ENCODE measurements around the gene HAT1.

- TF ChIP-seq, protein P1, sequence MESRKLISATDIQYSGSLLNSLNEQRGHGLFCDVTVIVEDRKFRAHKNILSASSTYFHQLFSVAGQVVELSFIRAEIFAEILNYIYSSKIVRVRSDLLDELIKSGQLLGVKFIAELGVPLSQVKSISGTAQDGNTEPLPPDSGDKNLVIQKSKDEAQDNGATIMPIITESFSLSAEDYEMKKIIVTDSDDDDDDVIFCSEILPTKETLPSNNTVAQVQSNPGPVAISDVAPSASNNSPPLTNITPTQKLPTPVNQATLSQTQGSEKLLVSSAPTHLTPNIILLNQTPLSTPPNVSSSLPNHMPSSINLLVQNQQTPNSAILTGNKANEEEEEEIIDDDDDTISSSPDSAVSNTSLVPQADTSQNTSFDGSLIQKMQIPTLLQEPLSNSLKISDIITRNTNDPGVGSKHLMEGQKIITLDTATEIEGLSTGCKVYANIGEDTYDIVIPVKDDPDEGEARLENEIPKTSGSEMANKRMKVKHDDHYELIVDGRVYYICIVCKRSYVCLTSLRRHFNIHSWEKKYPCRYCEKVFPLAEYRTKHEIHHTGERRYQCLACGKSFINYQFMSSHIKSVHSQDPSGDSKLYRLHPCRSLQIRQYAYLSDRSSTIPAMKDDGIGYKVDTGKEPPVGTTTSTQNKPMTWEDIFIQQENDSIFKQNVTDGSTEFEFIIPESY (IDR thresholded peaks at IDR 0.05) = no peak
- TF ChIP-seq CTCF (IDR thresholded peaks at IDR 0.05; ENCODE audit: low read depth, low read length, missing input control) = no peak
- TF ChIP-seq FOXA1 (IDR thresholded peaks at IDR 0.05) = no peak
- no peak for TF ChIP-seq GABPA (IDR thresholded peaks at IDR 0.05 in 1 of 2, conservative IDR thresholded peaks at IDR 0.05 in 1 of 2)
- TF ChIP-seq YY1 (IDR thresholded peaks at IDR 0.05) = no peak
- TF ChIP-seq SP1 (IDR thresholded peaks at IDR 0.05) = no peak
- no peak for TF ChIP-seq RAD21 (IDR thresholded peaks at IDR 0.05)
- no peak for TF ChIP-seq REST (IDR thresholded peaks at IDR 0.05)
- TF ChIP-seq TAF1 (conservative IDR thresholded peaks at IDR 0.05) = no peak
- TF ChIP-seq, protein P2, sequence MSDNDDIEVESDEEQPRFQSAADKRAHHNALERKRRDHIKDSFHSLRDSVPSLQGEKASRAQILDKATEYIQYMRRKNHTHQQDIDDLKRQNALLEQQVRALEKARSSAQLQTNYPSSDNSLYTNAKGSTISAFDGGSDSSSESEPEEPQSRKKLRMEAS (IDR thresholded peaks at IDR 0.05) = no peak
- TF ChIP-seq EGR1 (IDR thresholded peaks at IDR 0.05; ENCODE audit: low read depth in 2 of 2) = no peak
Observed at GRCh38 chr2:171902840-171903420, 19.3 kb upstream of the HAT1 start.

All from liver (tissue), 3 donors.